ENCODE measurements around the gene PRR16.
"Not testable (repeated sequence)": the region's sequence is repeated elsewhere in the genome, so short reads cannot be mapped to it uniquely, and the experiment has no call there.

PRR16 gene

GRCh38 chr5:120682851-120683250 lies 218.8 kb downstream of the PRR16 start:
- DNase-seq, result no peak

GRCh38 chr5:120683580-120683979 lies 219.5 kb downstream of the PRR16 start:
- DNase-seq, result no peak

- DNase-seq, result no peak
Observed at GRCh38 chr5:120684213-120684612, 220.1 kb downstream of the PRR16 start.

GRCh38 chr5:120684749-120685415 lies 220.8 kb downstream of the PRR16 start:
- DNase-seq, result no peak

- no peak for DNase-seq
Observed at GRCh38 chr5:120690621-120691407, 226.7 kb downstream of the PRR16 start.

- DNase-seq, result no peak
Observed at GRCh38 chr5:120692325-120692724, 228.2 kb downstream of the PRR16 start.

DNA sequence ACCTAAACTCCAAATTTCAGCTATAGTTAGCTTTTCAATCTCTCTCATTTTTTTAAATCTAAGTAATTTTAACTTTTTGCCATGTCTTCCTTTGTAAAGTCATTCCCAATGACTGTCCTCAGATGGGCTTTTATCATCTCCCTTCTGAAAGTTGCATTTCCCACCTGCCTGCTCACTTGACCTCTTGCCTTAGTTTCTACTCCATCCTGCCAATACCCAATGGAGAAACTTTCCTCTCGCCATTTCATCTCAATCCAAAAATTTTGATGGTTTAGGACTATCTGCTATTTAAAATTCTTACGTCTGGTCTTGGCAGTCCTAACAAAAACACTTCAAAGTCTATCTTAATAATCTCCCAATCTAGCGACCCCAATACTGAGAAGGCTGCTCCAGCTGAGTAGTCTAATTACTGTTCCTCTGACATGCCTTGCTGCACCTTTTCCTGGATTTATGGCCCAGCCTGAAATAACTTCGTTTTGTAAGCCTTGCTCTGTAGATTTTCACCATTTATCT lies 231.3 kb downstream of the PRR16 start:
- DNase-seq, result no peak

DNA sequence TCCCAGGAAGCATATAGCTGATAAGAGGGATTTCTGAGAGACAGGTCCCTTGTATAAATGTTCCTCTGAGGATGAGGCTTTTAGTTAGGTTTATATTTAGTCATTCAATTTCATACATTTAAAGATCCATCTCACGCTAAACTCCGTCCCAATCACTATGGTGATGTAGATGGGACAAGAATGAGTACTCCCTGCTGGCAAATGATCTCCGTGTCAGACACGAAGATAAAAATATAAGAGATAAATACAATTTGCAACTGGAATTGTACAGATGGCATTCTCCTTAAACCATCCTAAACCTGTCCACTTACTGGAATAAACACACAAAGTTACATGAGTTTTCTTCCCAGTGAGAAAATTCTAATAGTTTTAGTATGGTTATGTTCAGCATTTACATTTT lies 233.0 kb downstream of the PRR16 start:
- DNase-seq, result no peak

DNA sequence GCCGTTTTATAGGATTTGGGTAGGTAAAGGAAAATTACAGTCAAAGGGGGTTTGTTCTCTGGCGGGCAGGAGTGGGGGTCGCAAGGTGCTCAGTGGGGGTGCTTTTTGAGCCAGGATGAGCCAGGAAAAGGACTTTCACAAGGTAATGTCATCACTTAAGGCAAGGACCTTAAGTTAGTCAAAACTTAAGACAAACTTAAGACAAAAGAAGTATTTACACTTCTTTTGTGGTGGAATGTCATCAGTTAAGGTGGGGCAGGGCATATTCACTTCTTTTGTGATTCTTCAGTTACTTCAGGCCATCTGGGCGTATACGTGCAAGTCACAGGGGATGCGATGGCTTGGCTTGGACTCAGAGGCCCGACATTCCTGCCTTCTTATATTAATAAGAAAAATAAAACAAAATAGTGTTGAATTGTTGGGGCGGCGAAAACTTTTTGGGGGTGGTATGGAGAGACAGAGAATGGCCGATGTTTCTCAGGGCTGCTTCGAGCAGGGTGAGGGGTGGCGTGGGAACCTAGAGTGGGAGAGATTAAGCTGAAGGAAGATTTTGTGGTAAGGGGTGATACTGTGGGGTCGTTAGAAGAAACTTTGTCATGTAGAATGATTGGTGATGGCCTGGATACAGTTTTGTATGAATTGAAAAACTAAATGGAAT lies 233.7 kb downstream of the PRR16 start:
- not testable (repeated sequence) for DNase-seq

DNA sequence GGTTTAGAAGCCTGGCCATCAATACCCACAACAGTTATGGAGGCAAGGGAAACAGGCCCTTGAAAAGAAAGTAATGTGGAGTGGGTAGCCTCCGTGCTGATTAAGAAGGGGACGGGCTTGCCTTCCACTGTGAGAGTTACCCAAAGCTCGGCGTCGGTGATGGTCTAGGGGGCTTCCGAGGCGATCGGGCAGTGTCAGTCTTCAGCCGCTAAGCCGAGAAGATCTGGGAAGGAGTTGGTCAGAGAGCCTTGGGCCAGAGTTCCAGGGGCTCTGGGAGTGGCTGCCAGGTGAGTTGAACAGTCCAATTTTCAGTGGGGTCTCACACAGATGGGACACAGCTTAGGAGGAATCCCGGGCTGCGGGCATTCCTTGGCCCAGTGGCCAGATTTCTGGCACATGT lies 236.6 kb downstream of the PRR16 start:
- not testable (repeated sequence) for DNase-seq

DNA sequence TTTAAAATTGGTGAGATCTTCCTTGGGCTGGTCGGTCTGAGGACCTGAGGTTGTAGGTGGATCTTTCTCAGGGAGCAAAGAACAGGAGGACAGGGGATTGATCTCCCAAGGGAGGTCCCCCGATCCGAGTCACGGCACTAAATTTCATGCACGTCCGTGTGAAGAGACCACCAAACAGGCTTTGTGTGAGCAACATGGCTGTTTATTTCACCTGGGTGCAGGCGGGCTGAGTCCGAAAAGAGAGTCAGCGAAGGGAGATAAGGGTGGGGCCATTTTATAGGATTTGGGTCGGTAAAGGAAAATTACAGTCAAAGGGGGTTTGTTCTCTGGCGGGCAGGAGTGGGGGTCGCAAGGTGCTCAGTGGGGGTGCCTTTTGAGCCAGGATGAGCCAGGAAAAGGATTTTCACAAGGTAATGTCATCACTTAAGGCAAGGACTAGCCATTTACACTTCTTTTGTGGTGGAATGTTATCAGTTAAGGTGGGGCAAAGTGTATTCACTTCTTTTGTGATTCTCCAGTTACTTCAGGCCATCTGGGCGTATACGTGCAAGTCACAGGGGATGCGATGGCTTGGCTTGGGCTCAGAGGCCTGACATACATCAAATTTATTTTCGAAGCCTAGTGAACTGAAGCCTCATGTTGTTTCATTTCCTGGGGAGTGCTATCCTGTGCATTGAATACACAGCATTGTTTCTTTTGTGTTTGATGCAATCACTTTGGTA lies 238.9 kb downstream of the PRR16 start:
- DNase-seq, result not testable (repeated sequence)

- no peak for DNase-seq
Observed at GRCh38 chr5:120703918-120704587, 240.0 kb downstream of the PRR16 start.

- DNase-seq, result no peak
Observed at GRCh38 chr5:120706877-120707276, 242.8 kb downstream of the PRR16 start.

DNA sequence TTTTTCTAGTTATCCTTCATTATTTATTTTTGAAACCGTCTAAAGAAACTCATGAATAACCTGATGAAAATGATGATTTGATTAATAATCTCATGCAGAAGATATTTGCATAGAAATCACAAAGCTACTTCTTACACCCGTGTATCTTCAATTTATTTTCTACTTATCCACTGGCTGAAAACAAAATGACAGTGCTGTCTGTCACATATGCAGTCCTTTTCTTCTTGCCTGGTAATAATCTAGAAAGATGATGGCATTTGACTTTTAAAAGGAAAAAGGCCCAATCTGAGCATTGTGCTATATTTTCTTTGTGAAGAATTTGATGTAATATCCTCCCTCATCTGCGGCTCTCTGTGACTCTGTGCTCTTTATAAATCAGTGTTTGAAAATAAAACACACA lies 253.3 kb downstream of the PRR16 start:
- DNase-seq, result no peak

DNA sequence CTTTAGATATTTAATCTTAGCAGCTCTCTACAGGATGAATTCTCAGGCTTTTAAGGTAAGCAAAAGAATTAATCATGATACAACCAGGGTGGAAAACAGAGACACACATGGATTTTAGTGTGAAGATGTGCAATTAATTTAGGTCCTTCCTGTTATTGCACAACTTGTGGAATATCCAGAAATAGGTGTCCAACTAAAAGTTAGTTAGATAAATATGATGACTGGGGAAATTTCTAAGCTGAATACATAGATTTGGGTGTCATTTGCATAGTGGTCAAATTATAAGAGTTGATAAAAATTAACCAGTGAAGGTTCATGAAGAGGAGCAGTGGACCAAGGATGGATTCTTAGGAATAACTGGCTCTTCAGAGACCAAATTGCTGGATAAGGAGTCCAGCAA lies 266.1 kb downstream of the PRR16 start:
- DNase-seq, result no peak

DNA sequence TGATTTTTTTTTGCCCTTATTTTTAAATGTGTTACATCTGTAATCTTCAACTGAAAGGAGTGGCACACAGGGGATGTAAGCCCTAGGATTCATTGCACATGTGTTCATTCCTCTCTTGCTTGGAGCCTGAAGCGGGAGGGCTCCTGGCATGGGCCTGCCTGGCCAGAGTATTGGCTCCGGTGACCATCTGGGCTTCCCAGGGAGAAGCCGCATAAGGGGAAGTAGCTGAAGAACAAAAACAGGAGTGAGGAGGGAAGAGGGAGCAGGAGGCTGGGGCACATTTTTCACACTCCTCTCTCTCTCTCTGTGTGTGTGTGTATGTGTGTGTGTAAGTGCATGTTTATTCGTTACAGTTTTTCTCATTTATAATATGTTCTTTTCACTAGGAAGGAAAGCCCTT lies 269.9 kb downstream of the PRR16 start:
- no peak for DNase-seq

DNA sequence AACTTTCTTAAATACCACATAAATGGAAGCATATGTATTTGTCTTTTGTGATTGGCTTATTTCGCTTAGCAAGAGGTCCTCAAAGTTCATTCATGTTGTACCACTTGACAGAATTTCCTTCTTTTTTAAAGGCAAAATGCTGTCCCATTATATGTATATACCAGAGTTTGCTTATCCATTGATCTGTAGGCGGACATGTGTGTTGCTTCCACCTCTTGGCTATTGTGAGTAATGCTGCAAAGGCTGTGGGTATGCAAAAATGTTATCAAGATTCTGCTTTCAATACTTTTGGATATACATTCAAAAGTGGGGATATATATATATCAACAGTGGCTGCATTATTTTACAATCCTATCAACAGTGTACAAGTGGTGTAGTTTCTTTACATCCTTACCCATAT lies 271.0 kb downstream of the PRR16 start:
- DNase-seq, result no peak

Measured in AML-193 (cell line).